Kidney epithelial cell (primary cell): Measurements from ENCODE around the gene PALM3. TPM values are rescaled to one million over a fixed set of nuclear protein-coding genes. Genes with fewer than 3 reads are reported as not detected.
"Not testable (repeated sequence)": the region's sequence is repeated elsewhere in the genome, so short reads cannot be mapped to it uniquely, and the experiment has no call there.

Experiments
- DNase-seq: peaks from one replicate; pipeline ENCODE4 v3.0.0-alpha.2; 2010; ENCODE audit warnings: low read depth
- H3K27me3 ChIP-seq: 2 replicates; pipeline ENCODE4 v1.6.0; 2011; ENCODE audit warnings: low read length; ENCODE audit not compliant: control insufficient read depth, insufficient read depth
- H3K36me3 ChIP-seq: 2 replicates; pipeline ENCODE4 v1.5.1; 2011; ENCODE audit warnings: low read length; ENCODE audit not compliant: control insufficient read depth, insufficient read depth
- H3K4me3 ChIP-seq: 2 replicates; pipeline ENCODE4 v1.5.1; 2011; ENCODE audit warnings: low read depth, mild to moderate bottlenecking, control low read depth, low read length
- total RNA-seq: library from RNA; depleted of rRNA; stranded (reverse); fragments of >200 nt; gene quantifications from 2 replicates; pipeline ENCODE4 v1.2.3, GENCODE V29; 2015
- TF ChIP-seq, protein P1 (sequence below): IDR thresholded peaks from 2 replicates; pipeline ENCODE4 v1.5.1; 2011; ENCODE audit warnings: mild to moderate bottlenecking, moderate library complexity, low read length, control low read depth, inconsistent platforms; ENCODE audit not compliant: insufficient read depth, poor library complexity, severe bottlenecking

PALM3 gene
- total RNA-seq, 1 donor from 2014 or later = not detected

GRCh38 chr19:14033946-14034345 lies 27.9 kb downstream of the PALM3 start:
- no peak overlapping the region for H3K4me3 ChIP-seq
- H3K36me3 ChIP-seq = no peaks in the 10 kb centered on the region
- no peak for DNase-seq
- peaks cover 4% of the 10 kb centered on the region for H3K27me3 ChIP-seq
- TF ChIP-seq, protein P1, sequence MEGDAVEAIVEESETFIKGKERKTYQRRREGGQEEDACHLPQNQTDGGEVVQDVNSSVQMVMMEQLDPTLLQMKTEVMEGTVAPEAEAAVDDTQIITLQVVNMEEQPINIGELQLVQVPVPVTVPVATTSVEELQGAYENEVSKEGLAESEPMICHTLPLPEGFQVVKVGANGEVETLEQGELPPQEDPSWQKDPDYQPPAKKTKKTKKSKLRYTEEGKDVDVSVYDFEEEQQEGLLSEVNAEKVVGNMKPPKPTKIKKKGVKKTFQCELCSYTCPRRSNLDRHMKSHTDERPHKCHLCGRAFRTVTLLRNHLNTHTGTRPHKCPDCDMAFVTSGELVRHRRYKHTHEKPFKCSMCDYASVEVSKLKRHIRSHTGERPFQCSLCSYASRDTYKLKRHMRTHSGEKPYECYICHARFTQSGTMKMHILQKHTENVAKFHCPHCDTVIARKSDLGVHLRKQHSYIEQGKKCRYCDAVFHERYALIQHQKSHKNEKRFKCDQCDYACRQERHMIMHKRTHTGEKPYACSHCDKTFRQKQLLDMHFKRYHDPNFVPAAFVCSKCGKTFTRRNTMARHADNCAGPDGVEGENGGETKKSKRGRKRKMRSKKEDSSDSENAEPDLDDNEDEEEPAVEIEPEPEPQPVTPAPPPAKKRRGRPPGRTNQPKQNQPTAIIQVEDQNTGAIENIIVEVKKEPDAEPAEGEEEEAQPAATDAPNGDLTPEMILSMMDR = no peak

DNA sequence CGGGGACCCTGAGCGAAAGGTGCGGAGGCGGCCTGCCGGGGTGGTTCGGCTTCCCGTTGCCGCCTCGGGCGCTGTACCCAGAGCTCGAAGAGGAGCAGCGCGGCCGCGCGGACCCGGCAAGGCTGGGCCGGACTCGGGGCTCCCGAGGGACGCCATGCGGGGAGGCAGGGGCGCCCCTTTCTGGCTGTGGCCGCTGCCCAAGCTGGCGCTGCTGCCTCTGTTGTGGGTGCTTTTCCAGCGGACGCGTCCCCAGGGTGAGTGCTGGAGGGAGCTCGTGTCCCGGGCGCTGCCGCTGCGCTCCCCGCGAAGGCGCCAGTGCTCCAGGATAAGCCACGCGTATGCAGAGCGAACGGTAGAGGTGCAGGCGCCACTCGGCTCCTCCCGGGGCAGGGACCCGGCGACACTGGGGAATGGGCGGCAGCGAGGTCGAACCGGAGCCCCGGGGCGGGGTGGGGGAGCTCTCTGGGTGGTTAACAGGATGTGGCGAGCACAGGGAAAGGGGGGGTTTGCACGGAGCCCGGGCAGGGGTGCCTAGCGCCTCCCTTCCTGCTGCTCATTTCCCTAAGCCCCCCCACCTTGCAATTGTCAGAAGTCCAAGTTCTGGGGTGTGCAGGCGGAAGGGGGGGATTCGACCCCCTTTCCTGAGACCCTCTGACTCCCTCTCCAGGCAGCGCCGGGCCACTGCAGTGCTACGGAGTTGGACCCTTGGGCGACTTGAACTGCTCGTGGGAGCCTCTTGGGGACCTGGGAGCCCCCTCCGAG lies 30.0 kb downstream of the PALM3 start, which contains the start of gene IL27RA:
Gene IL27RA (plus strand): TSS at position 44 of the 762 bp plus-strand sequence. CDS start 111 bp downstream, at position 155.
- TF ChIP-seq, protein P1 = peak; percentile 87
- H3K36me3 ChIP-seq = no peaks in the 10 kb centered on the region
- peak within 1 kb of the TSS; percentile 50 for H3K4me3 ChIP-seq
- no peak for DNase-seq
- peaks cover 8% of the 10 kb centered on the region for H3K27me3 ChIP-seq

DNA sequence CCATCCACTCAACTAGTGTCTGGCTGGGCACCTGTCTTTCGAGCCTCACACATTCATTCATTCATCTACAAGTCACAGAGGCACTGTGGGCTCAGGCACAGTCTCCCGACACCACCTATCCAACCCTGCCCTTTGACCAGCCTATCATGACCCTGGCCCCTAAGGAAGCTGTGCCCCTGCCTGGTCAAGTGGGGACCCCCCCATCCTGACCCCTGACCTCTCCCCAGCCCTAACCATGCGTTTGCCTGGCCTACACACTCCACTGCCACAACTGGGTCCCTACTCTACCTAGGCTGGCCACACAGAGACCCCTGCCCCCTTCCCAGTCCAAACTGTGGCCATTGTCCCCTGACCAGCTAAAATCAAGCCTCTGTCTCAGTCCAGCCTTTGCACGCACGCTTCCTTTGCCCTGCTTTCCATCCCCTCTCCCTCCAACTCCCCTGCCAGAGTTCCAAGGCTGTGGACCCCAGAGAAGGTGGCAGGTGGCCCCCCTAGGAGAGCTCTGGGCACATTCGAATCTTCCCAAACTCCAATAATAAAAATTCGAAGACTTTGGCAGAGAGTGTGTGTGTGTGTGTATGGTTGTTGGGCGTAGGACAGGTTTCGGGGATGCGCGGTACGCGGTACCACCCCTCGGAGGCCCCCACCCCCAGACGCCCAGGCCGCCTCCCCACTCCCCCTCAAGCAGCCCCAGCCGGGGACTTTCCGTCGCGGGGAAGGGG lies 30.7 kb downstream of the PALM3 start:
- DNase-seq = no peak
- Histone ChIP-seq H3K4me3 (peak overlapping the region; percentile 50), H3K27me3 (peaks cover 8% of the 10 kb centered on the region), H3K36me3 (no peaks in the 10 kb centered on the region)
- TF ChIP-seq, protein P1 = no peak

- Histone ChIP-seq H3K36me3 (no peaks in the 10 kb centered on the region), H3K27me3 (peaks cover 8% of the 10 kb centered on the region), H3K4me3 (no peak overlapping the region)
- DNase-seq = no peak
- TF ChIP-seq, protein P1 = no peak
These were observed 33.0 kb downstream of the PALM3 start for GRCh38 chr19:14028901-14029300.

DNA sequence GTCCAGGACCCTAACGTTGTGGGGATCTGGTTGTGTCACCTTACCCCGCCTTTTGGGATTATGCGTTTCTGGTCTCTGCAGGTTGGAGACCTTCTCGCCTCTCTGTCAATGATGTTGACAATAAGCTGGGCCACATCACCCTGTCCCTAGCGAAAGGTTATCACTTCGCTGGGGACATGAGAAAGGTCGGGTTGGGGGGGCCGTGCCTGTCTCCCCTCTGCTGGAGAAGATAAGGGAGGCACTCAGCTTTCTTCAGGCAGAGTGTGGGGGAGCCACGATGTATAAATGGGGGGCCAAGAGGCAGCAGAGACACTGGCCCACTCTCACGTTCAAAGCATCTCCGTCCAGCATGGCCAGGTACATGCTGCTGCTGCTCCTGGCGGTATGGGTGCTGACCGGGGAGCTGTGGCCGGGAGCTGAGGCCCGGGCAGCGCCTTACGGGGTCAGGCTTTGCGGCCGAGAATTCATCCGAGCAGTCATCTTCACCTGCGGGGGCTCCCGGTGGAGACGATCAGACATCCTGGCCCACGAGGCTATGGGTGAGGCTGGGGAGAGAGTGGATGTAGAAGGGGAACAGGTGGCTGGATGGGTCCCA lies 33.9 kb downstream of the PALM3 start, which contains the start of gene RLN3:
Gene RLN3 (plus strand): TSS at position 293 of the 595 bp plus-strand sequence. CDS start 57 bp downstream, at position 350.
- no peaks in the 10 kb centered on the region for H3K36me3 ChIP-seq
- TF ChIP-seq, protein P1 = no peak
- H3K4me3 ChIP-seq = no peak within 1 kb of the TSS
- peaks cover 8% of the 10 kb centered on the region for H3K27me3 ChIP-seq
- no peak for DNase-seq

DNA sequence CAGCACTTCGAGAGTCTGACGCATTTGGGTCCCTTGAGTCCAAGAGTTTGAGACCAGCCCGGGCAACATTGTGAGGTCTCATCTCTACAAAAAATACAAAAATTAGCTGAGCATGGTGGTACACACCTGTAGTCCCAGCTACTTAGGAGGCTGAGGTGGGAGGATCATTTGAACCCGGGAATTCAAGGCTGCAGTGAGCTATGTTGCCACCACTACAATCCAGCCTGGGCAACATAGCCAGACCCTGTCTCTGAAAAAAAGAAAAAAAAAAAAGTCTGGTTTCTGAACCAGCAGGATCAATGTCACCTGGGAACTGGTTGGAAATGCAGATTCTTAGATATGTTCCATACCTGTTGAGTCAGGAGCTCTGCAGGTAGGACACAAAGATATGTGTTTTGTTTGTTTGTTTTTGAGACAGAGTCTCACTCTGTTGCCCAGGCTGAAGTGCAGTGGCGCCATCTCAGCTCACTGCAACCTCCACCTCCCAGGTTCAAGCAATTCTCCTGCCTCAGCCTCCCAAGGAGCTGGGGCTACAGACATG lies 35.2 kb downstream of the PALM3 start:
- not testable (repeated sequence) for DNase-seq, H3K4me3 ChIP-seq, H3K27me3 ChIP-seq, H3K36me3 ChIP-seq
